K562 (cell line): Measurements from ENCODE around the gene SPON1. TPM values are rescaled to one million over a fixed set of nuclear protein-coding genes. Genes with fewer than 3 reads are reported as not detected.

Experiments
- ATAC-seq: fragments of 200-7000 bp; cut with Tn5 transposase; 3 replicates; pipeline ENCODE4 v1.9.1; 2020; ENCODE audit warnings: moderate library complexity
- BruUV-seq: library from RNA; stranded (reverse); fragments of 400-500 nt; replicated peaks from 2 replicates; lab custom pipeline; 2021; lab: Mats Ljungman, UMichigan
- CTCF ChIA-PET: fragments of 300-600 bp; formaldehyde crosslinking; extraction: SDS; loops from one replicate; lab custom pipeline; 2021; ENCODE audit warnings: low intra/inter-chr PET ratio; lab: Yijun Ruan, JAX
- POLR2A ChIA-PET: fragments of 300-600, 350-650 bp; sonication (Branson Sonifier 250); formaldehyde crosslinking; extraction: SDS; loops from one replicate; lab custom pipeline; 2021; ENCODE audit warnings: antibody characterized with exemption, inconsistent platforms; lab: Yijun Ruan, JAX
- DNase-seq, 4 experiments: peaks; one replicate each; pipeline versions ENCODE4 v3.0.0 to v3.0.0-alpha.2; 2011 to 2018; ENCODE audit warnings: low spot score in 3 of 4, mixed read lengths in 3 of 4; ENCODE audit errors: extremely low read depth in 1 of 4
- FAIRE-seq: peaks from 2 replicates; lab custom pipeline; 2011; peaks lifted over from hg19 to GRCh38; lab: Jason Lieb, UNC
- H2AFZ ChIP-seq: 2 replicates; pipeline ENCODE4 v1.6.0; 2011; ENCODE audit warnings: low read depth, low read length, control low read depth, inconsistent platforms
- H3K27ac ChIP-seq: fragments of 200-600 bp; 3 replicates; pipeline ENCODE4 v1.8.0; 2011; ENCODE audit warnings: low read depth, mild to moderate bottlenecking, control low read depth, inconsistent platforms, low read length, moderate library complexity, mixed read lengths; ENCODE audit errors: extremely low read depth
- H3K27me3 ChIP-seq, 2 experiments: fragments of 300-600 bp in 1 of 2; 2 replicates in 1 of 2; 3 replicates in 1 of 2; pipeline versions ENCODE4 v1.6.0 to v1.8.0; 2011; ENCODE audit warnings: inconsistent platforms in 2 of 2, low read length in 2 of 2, mild to moderate bottlenecking in 1 of 2, mixed read lengths in 1 of 2, moderate library complexity in 1 of 2; ENCODE audit not compliant: control insufficient read depth in 2 of 2, insufficient read depth in 2 of 2
- H3K36me3 ChIP-seq: fragments of 300-600 bp; 3 replicates; pipeline ENCODE4 v1.8.0; 2011; ENCODE audit warnings: mild to moderate bottlenecking, low read length, inconsistent platforms; ENCODE audit not compliant: control insufficient read depth, insufficient read depth
- H3K4me1 ChIP-seq, 2 experiments: fragments of 200-600 bp in 1 of 2; replicated peaks in 1 of 2; 2 replicates in 1 of 2; 3 replicates in 1 of 2; pipeline versions ENCODE4 v1.5.1 to v1.8.0; 2011; ENCODE audit warnings: inconsistent platforms in 2 of 2, low read length in 2 of 2, mild to moderate bottlenecking in 1 of 2, mixed read lengths in 1 of 2, moderate library complexity in 1 of 2; ENCODE audit not compliant: control insufficient read depth in 2 of 2, insufficient read depth in 2 of 2
- H3K4me2 ChIP-seq: 2 replicates; pipeline ENCODE4 v1.6.1; 2011; ENCODE audit warnings: low read length, control low read depth, inconsistent platforms, mixed read lengths; ENCODE audit not compliant: insufficient read depth
- H3K4me3 ChIP-seq: fragments of 200-600 bp; sonication (generic), shearing (Covaris generic); 2 replicates; pipeline ENCODE4 v1.5.1; 2016; ENCODE audit warnings: control low read depth, inconsistent platforms
- H3K79me2 ChIP-seq: fragments of 200-600 bp; 3 replicates; pipeline ENCODE4 v1.8.0; 2011; ENCODE audit warnings: low read length, inconsistent platforms; ENCODE audit not compliant: control insufficient read depth, insufficient read depth
- H3K9ac ChIP-seq, 2 experiments: 2 replicates each; pipeline versions ENCODE4 v1.6.0 to v1.6.1; 2011; ENCODE audit warnings: low read depth in 2 of 2, low read length in 2 of 2, control low read depth in 1 of 2, inconsistent platforms in 1 of 2, mild to moderate bottlenecking in 1 of 2, mixed read lengths in 1 of 2; ENCODE audit not compliant: insufficient read depth in 1 of 2
- H3K9me1 ChIP-seq: one replicate; pipeline ENCODE4 v1.6.0; 2011; ENCODE audit warnings: inconsistent platforms, mild to moderate bottlenecking, low read length, moderate library complexity; ENCODE audit not compliant: control insufficient read depth, insufficient read depth
- H3K9me3 ChIP-seq: replicated peaks from 2 replicates; pipeline ENCODE4 v1.5.1; 2011; ENCODE audit warnings: low read depth, low read length, inconsistent platforms; ENCODE audit not compliant: control insufficient read depth, insufficient read depth
- H4K20me1 ChIP-seq: replicated peaks from 2 replicates; pipeline ENCODE4 v1.6.1; 2011; ENCODE audit warnings: low read length, inconsistent platforms, mixed read lengths; ENCODE audit not compliant: control insufficient read depth, insufficient read depth
- BRF1 ChIP-seq: IDR thresholded peaks from 3 replicates; pipeline ENCODE4 v1.6.1; 2011; ENCODE audit warnings: borderline replicate concordance, mild to moderate bottlenecking; ENCODE audit not compliant: insufficient read length; ENCODE audit errors: extremely low read depth
- HDAC6 ChIP-seq: IDR thresholded peaks from 2 replicates; pipeline ENCODE4 v1.6.1; 2012; ENCODE audit warnings: low read depth, mild to moderate bottlenecking, control low read depth, inconsistent platforms, low read length, moderate library complexity
- MCM3 ChIP-seq: fragments of 450-650 bp; IDR thresholded peaks from 2 replicates; pipeline ENCODE4 v1.6.1; 2016
- NR3C1 ChIP-seq: sonication (generic); formaldehyde crosslinking; IDR thresholded peaks from 2 replicates; pipeline ENCODE4 v1.8.1; 2022; ENCODE audit warnings: missing genetic modification reagents
- RBM39 ChIP-seq: fragments of 200-400 bp; formaldehyde crosslinking; optimal IDR thresholded peaks from 2 replicates; pipeline ENCODE3; 2018; ENCODE audit warnings: low read depth, low read length
- RREB1 ChIP-seq: fragments of 250-450 bp; sonication (Bioruptor Pico); IDR thresholded peaks from 2 replicates; pipeline ENCODE4 v1.4.0; 2020
- SRF ChIP-seq, 2 experiments: fragments of 250-450, 450-650 bp in 1 of 2; sonication (Bioruptor Pico) in 1 of 2; sonication (generic) in 1 of 2; formaldehyde crosslinking; IDR thresholded peaks; 2 replicates each; pipeline versions ENCODE4 v1.5.0 to v1.5.1; 2020 to 2022; ENCODE audit warnings: mild to moderate bottlenecking in 1 of 2, missing genetic modification reagents in 1 of 2
- UBTF ChIP-seq, 2 experiments: IDR thresholded peaks; 2 replicates each; pipeline ENCODE4 v1.6.1; 2012; ENCODE audit warnings: improper control_type of control experiment in 2 of 2, low read depth in 2 of 2, low read length in 2 of 2, borderline replicate concordance in 1 of 2
- ZNF551 ChIP-seq: fragments of 250-450 bp; sonication (Bioruptor Pico); IDR thresholded peaks from 2 replicates; pipeline ENCODE4 v1.5.0; 2021; ENCODE audit warnings: mild to moderate bottlenecking, moderate library complexity
- ZNF76 ChIP-seq: fragments of 250-450 bp; sonication (Bioruptor Pico); IDR thresholded peaks from 2 replicates; pipeline ENCODE4 v1.4.0; 2020; ENCODE audit warnings: mild to moderate bottlenecking, moderate library complexity, borderline replicate concordance
- WGBS: fragments of 100-300 bp; shearing (Covaris generic); methylation state at CpG from one replicate; pipeline ENCODE4 v1.1.6; 2016; ENCODE audit warnings: low coverage, mixed read lengths; ENCODE audit not compliant: insufficient coverage; ENCODE audit errors: missing lambda C conversion rate; 5-methylcytosine and 5-hydroxymethylcytosine counted together
- in situ Hi-C: fragments of 300-500 bp; cut with MboI; formaldehyde crosslinking; loops from 4 replicates; pipeline ENCODE4 v1.15.0; 2018; ENCODE audit warnings: inconsistent platforms, mixed read lengths
- intact Hi-C: fragments of 100-400 bp; cut with micrococcal nuclease; formaldehyde crosslinking; loops from 2 replicates; pipeline ENCODE4 v1.14.2; 2022
- polyA plus RNA-seq, 8 experiments: library from polyadenylated mRNA; depleted of rRNA in 4 of 8; stranded (reverse) in 5 of 8; unstranded in 3 of 8; fragments of >200 nt; fragmentation: Nextera tagmentation in 2 of 8; fragmentation: Illumina TruSeq in 1 of 8; extraction: Ambion mirVana in 2 of 8; extraction: Trizol in 1 of 8; gene quantifications; 2 replicates each; pipeline versions ENCODE4 v1.2.1 to v1.2.3, GENCODE V29; 2011 to 2014; ENCODE audit warnings: inconsistent platforms in 1 of 8, missing spikeins in 1 of 8
- total RNA-seq, 7 experiments: library from RNA; depleted of rRNA in 6 of 7; stranded (reverse); fragments of >200 nt in 6 of 7; fragmentation: Illumina TruSeq in 2 of 7; extraction: Trizol in 2 of 7; gene quantifications; 2 replicates each; pipeline versions ENCODE4 v1.2.1 to v1.2.3, GENCODE V29; 2011 to 2021; ENCODE audit warnings: low replicate concordance in 1 of 7

SPON1 gene
- total and polyA plus RNA-seq, 9 of the 15 experiments (the other 6 are each of a cell fraction or from before 2014, with no cell fraction given) = 0.04 to 0.06 TPM; not detected in 7

GRCh38 chr11:14054116-14055107 is 91.9 kb downstream of the SPON1 start:
- ChIA-PET CTCF (no interaction called here), POLR2A (interaction anchor here (1.1 kb wide), 1 partner anchor 12 kb away, joined by 5 read pairs; no protein-coding TSS in a partner anchor)
- Histone ChIP-seq H3K9ac (no peak overlapping the region), H3K79me2 (no peaks in the 10 kb centered on the region), H3K27ac (no peak overlapping the region), H4K20me1 (peaks cover 4% of the 10 kb centered on the region; the same call in 1 of the 2 replicates), H3K4me1 (no peaks in the 10 kb centered on the region), H3K27me3 (peaks cover 0 to 10% of the 10 kb centered on the region in 2 experiments; a peak in 2 of 5 replicates), H3K36me3 (no peaks in the 10 kb centered on the region), H3K9me1 (no peaks in the 10 kb centered on the region), H3K4me2 (no peak overlapping the region), H3K4me3 (no peak overlapping the region), H3K9me3 (no peaks in the 10 kb centered on the region), H2AFZ (no peak overlapping the region)
- in situ Hi-C loops (no loop called here), intact Hi-C loops (no loop called here)
- under 1% methylated on average over 11 of the region's 12 CpGs for WGBS
- FAIRE-seq (no peak), ATAC-seq (no peak), DNase-seq (no peak)
- BruUV-seq = no TSS peak
- TF ChIP-seq BRF1 = no peak
- TF ChIP-seq RREB1 (CRISPR knock-in tag) = no peak
- TF ChIP-seq RBM39 = no peak
- no peak for TF ChIP-seq ZNF76 (CRISPR knock-in tag)
- TF ChIP-seq ZNF551 = no peak
- TF ChIP-seq MCM3 = no peak
- TF ChIP-seq HDAC6 = no peak
- no peak for TF ChIP-seq UBTF (IDR thresholded peaks at IDR 0.05; ENCODE audit: borderline replicate concordance in 1 of 2, low read depth in 2 of 2, low read length in 2 of 2)
- TF ChIP-seq NR3C1 = no peak
- no peak for TF ChIP-seq SRF (CRISPR knock-in tag; IDR thresholded peaks at IDR 0.05)
